Panc1 (cell line): ENCODE measurements around the gene CCDC88A.

Source experiments
- CTCF ChIP-seq: fragments of 450-650 bp; IDR thresholded peaks from 2 replicates; pipeline ENCODE4 v1.5.1; 2017; ENCODE audit warnings: mild to moderate bottlenecking
- POLR2AphosphoS5 ChIP-seq: IDR thresholded peaks from 2 replicates; pipeline ENCODE4 v1.6.1; 2012; ENCODE audit warnings: mild to moderate bottlenecking, low read depth, low read length, moderate library complexity
- REST ChIP-seq, 2 experiments: IDR thresholded peaks; 2 replicates each; pipeline ENCODE4 v1.6.1; 2011 to 2012; ENCODE audit warnings: low read depth in 2 of 2, control low read depth in 1 of 2, low read length in 1 of 2, mild to moderate bottlenecking in 1 of 2, moderate library complexity in 1 of 2; ENCODE audit not compliant: insufficient read depth in 1 of 2
- SIN3A ChIP-seq: IDR thresholded peaks from 2 replicates; pipeline ENCODE4 v1.6.1; 2012; ENCODE audit warnings: low read depth, mild to moderate bottlenecking, low read length, moderate library complexity, borderline replicate concordance; ENCODE audit not compliant: insufficient read depth
- TCF7L2 ChIP-seq: IDR thresholded peaks from 2 replicates; pipeline ENCODE4 v1.6.1; 2011; ENCODE audit warnings: mild to moderate bottlenecking, low read depth, low read length, inconsistent platforms

GRCh38 chr2:55405116-55405515 lies 14.5 kb downstream of the CCDC88A start:
- TF ChIP-seq CTCF: no peak
- no peak for TF ChIP-seq SIN3A
- no peak for TF ChIP-seq POLR2AphosphoS5
- no peak for TF ChIP-seq REST (IDR thresholded peaks at IDR 0.05; ENCODE audit: insufficient read depth in 1 of 2, low read depth in 2 of 2, low read length in 1 of 2)
- TF ChIP-seq TCF7L2: no peak
